ENCODE data around the gene HK1.
"Not testable (repeated sequence)": the region's sequence is repeated elsewhere in the genome, so short reads cannot be mapped to it uniquely, and the experiment has no call there.

Gene HK1

GRCh38 chr10:69333205-69333604 is 54.9 kb downstream of the HK1 start:
- H3K4me3 ChIP-seq (ENCODE audit: low read depth, low read length), result peak overlapping the region; percentile 26
- no peak for DNase-seq (ENCODE audit: low read depth)
- 0 out of 2 replicates have a peak, but pooled peaks have one; percentile 1 for TF ChIP-seq CTCF (IDR thresholded peaks at IDR 0.05; ENCODE audit: control insufficient read depth, extremely low read depth, insufficient read depth)

- DNase-seq (ENCODE audit: low read depth); H3K4me3 ChIP-seq (ENCODE audit: low read depth, low read length): not testable (repeated sequence)
These were observed 55.6 kb downstream of the HK1 start for GRCh38 chr10:69333865-69334301.

- H3K4me3 ChIP-seq (ENCODE audit: low read depth, low read length), result no peak overlapping the region
- TF ChIP-seq CTCF (IDR thresholded peaks at IDR 0.05; ENCODE audit: control insufficient read depth, extremely low read depth, insufficient read depth), result no peak
- DNase-seq (ENCODE audit: low read depth), result no peak
These were observed 56.2 kb downstream of the HK1 start for GRCh38 chr10:69334302-69335062.

GRCh38 chr10:69335063-69335587 is 56.8 kb downstream of the HK1 start:
- DNase-seq (ENCODE audit: low read depth), result no peak
- H3K4me3 ChIP-seq (ENCODE audit: low read depth, low read length), result no peak overlapping the region
- no peak for TF ChIP-seq CTCF (IDR thresholded peaks at IDR 0.05; ENCODE audit: control insufficient read depth, extremely low read depth, insufficient read depth)

GRCh38 chr10:69335613-69336012 is 57.3 kb downstream of the HK1 start:
- H3K4me3 ChIP-seq (ENCODE audit: low read depth, low read length), result no peak overlapping the region
- DNase-seq (ENCODE audit: low read depth), result no peak
- TF ChIP-seq CTCF (IDR thresholded peaks at IDR 0.05; ENCODE audit: control insufficient read depth, extremely low read depth, insufficient read depth), result no peak

- DNase-seq (ENCODE audit: low read depth), result no peak
- no peak for TF ChIP-seq CTCF (IDR thresholded peaks at IDR 0.05; ENCODE audit: control insufficient read depth, extremely low read depth, insufficient read depth)
- H3K4me3 ChIP-seq (ENCODE audit: low read depth, low read length), result no peak overlapping the region
These were observed 58.6 kb downstream of the HK1 start for GRCh38 chr10:69336952-69337295.

GRCh38 chr10:69337296-69338132 is 59.2 kb downstream of the HK1 start:
- no peak for DNase-seq (ENCODE audit: low read depth)
- no peak overlapping the region for H3K4me3 ChIP-seq (ENCODE audit: low read depth, low read length)
- no peak for TF ChIP-seq CTCF (IDR thresholded peaks at IDR 0.05; ENCODE audit: control insufficient read depth, extremely low read depth, insufficient read depth)
